ENCODE data around the gene HSPG2. TPM values are rescaled to one million over a fixed set of nuclear protein-coding genes. Genes with fewer than 3 reads are reported as not detected.

Gene HSPG2
- total and polyA plus RNA-seq, 10 of the 15 experiments (the other 5 are each of a cell fraction or from before 2014, with no cell fraction given), result 0.30 to 3.4 (median 0.73) TPM; not detected in 2

GRCh38 chr1:21885236-21886037 lies 51.7 kb downstream of the HSPG2 start:
- no peak for FAIRE-seq
- no peaks in the 10 kb centered on the region for H4K20me1 ChIP-seq (ENCODE audit: control insufficient read depth, insufficient read depth)
- H3K79me2 ChIP-seq (ENCODE audit: control insufficient read depth, insufficient read depth, low read length), result no peaks in the 10 kb centered on the region
- no peaks in the 10 kb centered on the region for H3K9me3 ChIP-seq (replicated peaks; ENCODE audit: control insufficient read depth, insufficient read depth, low read length)
- H3K36me3 ChIP-seq (ENCODE audit: control insufficient read depth in 2 of 2, insufficient read depth in 2 of 2, low read length in 1 of 2), result no peaks in the 10 kb centered on the region
- no peak for DNase-seq (ENCODE audit: low read depth, low spot score)
- ChIA-PET CTCF (no interaction called here), RAD21 (ENCODE audit: unreplicated experiment) (no interaction called here), POLR2A (no interaction called here), SMC1A (ENCODE audit: uncharacterized antibody, unreplicated experiment) (no interaction called here)
- no peak overlapping the region for H3K4me2 ChIP-seq (ENCODE audit: control insufficient read depth, insufficient read depth)
- H3K4me1 ChIP-seq (ENCODE audit: control insufficient read depth, insufficient read depth, low read length), result no peaks in the 10 kb centered on the region
- no peak for ATAC-seq
- TF ChIP-seq CEBPB (IDR thresholded peaks at IDR 0.05; ENCODE audit: borderline replicate concordance in 1 of 2, low read depth in 2 of 2, low read length in 2 of 2) (no peak), HDAC6 (IDR thresholded peaks at IDR 0.05; ENCODE audit: unreplicated experiment) (no peak)
- no TSS peak for BruUV-seq (replicated peaks)
- H3K9ac ChIP-seq (ENCODE audit: control insufficient read depth, insufficient read depth, low read length), result no peak overlapping the region
- 44% methylated on average over 24 of the region's 24 CpGs for WGBS (ENCODE audit: insufficient coverage, insufficient replicate concordance, low lambda C conversion rate, missing lambda C conversion rate)
- H2AFZ ChIP-seq (ENCODE audit: control insufficient read depth, low read depth, low read length), result no peak overlapping the region
- intact Hi-C loops (cut with micrococcal nuclease; ENCODE audit: unreplicated experiment) (no loop called here), in situ Hi-C loops (cut with MboI) (no loop called here)
- H3K27me3 ChIP-seq (replicated peaks in 1 of 2; ENCODE audit: control insufficient read depth in 2 of 2, insufficient read depth in 2 of 2, low read length in 1 of 2), result no peaks in the 10 kb centered on the region
- no peak overlapping the region for H3K4me3 ChIP-seq
- H3K27ac ChIP-seq (ENCODE audit: control insufficient read depth, insufficient read depth), result no peak overlapping the region

- H3K4me3 ChIP-seq, result no peak overlapping the region
- H3K36me3 ChIP-seq (ENCODE audit: control insufficient read depth in 2 of 2, insufficient read depth in 2 of 2, low read length in 1 of 2), result no peaks in the 10 kb centered on the region
- CTCF ChIA-PET, result no interaction called here
- no peak overlapping the region for H3K9ac ChIP-seq (ENCODE audit: control insufficient read depth, insufficient read depth, low read length)
- ATAC-seq (no peak), DNase-seq (ENCODE audit: low read depth, low spot score) (no peak), FAIRE-seq (no peak)
- POLR2A ChIA-PET, result no interaction called here
- SMC1A ChIA-PET (ENCODE audit: uncharacterized antibody, unreplicated experiment), result interaction anchor here (0.7 kb wide), 1 partner anchor 21 kb away, joined by 3 read pairs; no protein-coding TSS in a partner anchor
- no peak overlapping the region for H3K4me2 ChIP-seq (ENCODE audit: control insufficient read depth, insufficient read depth)
- no peak overlapping the region for H2AFZ ChIP-seq (ENCODE audit: control insufficient read depth, low read depth, low read length)
- H3K27me3 ChIP-seq (replicated peaks in 1 of 2; ENCODE audit: control insufficient read depth in 2 of 2, insufficient read depth in 2 of 2, low read length in 1 of 2), result no peaks in the 10 kb centered on the region
- intact Hi-C loops (cut with micrococcal nuclease; ENCODE audit: unreplicated experiment) (no loop called here), in situ Hi-C loops (cut with MboI) (no loop called here)
- RAD21 ChIA-PET (ENCODE audit: unreplicated experiment), result no interaction called here
- no peaks in the 10 kb centered on the region for H3K79me2 ChIP-seq (ENCODE audit: control insufficient read depth, insufficient read depth, low read length)
- H3K9me3 ChIP-seq (replicated peaks; ENCODE audit: control insufficient read depth, insufficient read depth, low read length), result no peaks in the 10 kb centered on the region
- WGBS (ENCODE audit: insufficient coverage, insufficient replicate concordance, low lambda C conversion rate, missing lambda C conversion rate), result 50% methylated on average over 29 of the region's 36 CpGs
- BruUV-seq (replicated peaks), result no TSS peak
- H4K20me1 ChIP-seq (ENCODE audit: control insufficient read depth, insufficient read depth), result no peaks in the 10 kb centered on the region
- no peaks in the 10 kb centered on the region for H3K4me1 ChIP-seq (ENCODE audit: control insufficient read depth, insufficient read depth, low read length)
- no peak overlapping the region for H3K27ac ChIP-seq (ENCODE audit: control insufficient read depth, insufficient read depth)
- TF ChIP-seq, protein P1, sequence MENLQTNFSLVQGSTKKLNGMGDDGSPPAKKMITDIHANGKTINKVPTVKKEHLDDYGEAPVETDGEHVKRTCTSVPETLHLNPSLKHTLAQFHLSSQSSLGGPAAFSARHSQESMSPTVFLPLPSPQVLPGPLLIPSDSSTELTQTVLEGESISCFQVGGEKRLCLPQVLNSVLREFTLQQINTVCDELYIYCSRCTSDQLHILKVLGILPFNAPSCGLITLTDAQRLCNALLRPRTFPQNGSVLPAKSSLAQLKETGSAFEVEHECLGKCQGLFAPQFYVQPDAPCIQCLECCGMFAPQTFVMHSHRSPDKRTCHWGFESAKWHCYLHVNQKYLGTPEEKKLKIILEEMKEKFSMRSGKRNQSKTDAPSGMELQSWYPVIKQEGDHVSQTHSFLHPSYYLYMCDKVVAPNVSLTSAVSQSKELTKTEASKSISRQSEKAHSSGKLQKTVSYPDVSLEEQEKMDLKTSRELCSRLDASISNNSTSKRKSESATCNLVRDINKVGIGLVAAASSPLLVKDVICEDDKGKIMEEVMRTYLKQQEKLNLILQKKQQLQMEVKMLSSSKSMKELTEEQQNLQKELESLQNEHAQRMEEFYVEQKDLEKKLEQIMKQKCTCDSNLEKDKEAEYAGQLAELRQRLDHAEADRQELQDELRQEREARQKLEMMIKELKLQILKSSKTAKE (IDR thresholded peaks at IDR 0.05; ENCODE audit: low read depth, poor library complexity, severe bottlenecking), result no peak
- no peak for TF ChIP-seq BMI1 (IDR thresholded peaks at IDR 0.05; ENCODE audit: borderline replicate concordance)
- no peak for TF ChIP-seq ZBTB4 (CRISPR knock-in tag; IDR thresholded peaks at IDR 0.05)
- no peak for TF ChIP-seq BACH1 (IDR thresholded peaks at IDR 0.05; ENCODE audit: borderline replicate concordance)
- TF ChIP-seq, protein P2, sequence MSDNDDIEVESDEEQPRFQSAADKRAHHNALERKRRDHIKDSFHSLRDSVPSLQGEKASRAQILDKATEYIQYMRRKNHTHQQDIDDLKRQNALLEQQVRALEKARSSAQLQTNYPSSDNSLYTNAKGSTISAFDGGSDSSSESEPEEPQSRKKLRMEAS (IDR thresholded peaks at IDR 0.05; ENCODE audit: low read depth, low read length), result no peak
Observed at GRCh38 chr1:21884456-21885235, 52.5 kb downstream of the HSPG2 start.

All from GM12878 (cell line).